Measurements from ENCODE around the gene SETD3.

DNA sequence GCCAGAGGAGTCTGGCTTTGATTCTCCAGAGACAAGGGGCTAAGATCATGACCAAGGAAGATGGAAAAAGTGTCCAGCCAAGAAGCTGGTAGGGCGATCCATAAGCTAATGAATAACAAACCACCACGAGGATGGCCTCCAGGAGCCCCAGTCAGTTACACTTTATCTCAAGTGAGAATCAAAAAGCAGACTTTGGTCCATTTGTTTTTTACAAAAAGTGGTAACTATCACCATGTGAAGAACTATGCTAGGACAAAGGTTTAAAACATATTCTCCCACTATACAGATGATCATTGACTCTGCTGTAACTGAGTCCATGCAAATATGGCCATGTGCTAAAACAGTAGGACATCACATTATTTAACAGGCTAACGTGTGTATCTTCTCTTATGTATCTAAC, 13.9 kb downstream of the SETD3 start:
- TF ChIP-seq EZH2phosphoT487 (IDR thresholded peaks at IDR 0.05; ENCODE audit: insufficient read depth, low read depth), result no peak
- TF ChIP-seq EZH2 (IDR thresholded peaks at IDR 0.05; ENCODE audit: insufficient read depth, poor library complexity, severe bottlenecking), result no peak

Measured in GM23248 (cell line).